A549 (cell line): ENCODE measurements around the gene GAL3ST1. TPM values are rescaled to one million over a fixed set of nuclear protein-coding genes. Genes with fewer than 3 reads are reported as not detected.
A peak's percentile ranks its signal among the peaks of the same experiment; 100 is the strongest.

Source experiments
- ATAC-seq, 2 experiments: fragments of 200-7000 bp in 1 of 2; fragments of >200 bp in 1 of 2; cut with Nextera tagmentation in 1 of 2; cut with Tn5 transposase in 1 of 2; 3 replicates each; pipeline versions ENCODE4 v1.8.0 to v1.9.1; 2018 to 2020; ENCODE audit warnings: mild to moderate bottlenecking in 1 of 2, moderate library complexity in 1 of 2
- CTCF ChIA-PET: fragments of 300-600 bp; sonication (Branson Sonifier 250); formaldehyde crosslinking; extraction: SDS; loops from one replicate; lab custom pipeline; 2021; ENCODE audit warnings: antibody characterized with exemption, inconsistent platforms; lab: Yijun Ruan, JAX
- POLR2A ChIA-PET: fragments of 350-600 bp; formaldehyde crosslinking; extraction: SDS; loops from one replicate; lab custom pipeline; 2021; ENCODE audit warnings: antibody characterized with exemption, inconsistent platforms; lab: Yijun Ruan, JAX
- DNase-seq, 2 experiments: peaks; one replicate each; pipeline versions ENCODE4 v3.0.0 to v3.0.0-alpha.2; 2011 to 2016; ENCODE audit warnings: low read depth in 1 of 2, low spot score in 1 of 2
- FAIRE-seq: peaks from 2 replicates; lab custom pipeline; 2011; peaks lifted over from hg19 to GRCh38; lab: Jason Lieb, UNC
- H3K27ac ChIP-seq, 2 experiments: fragments of >200 bp; sonication (Bioruptor Twin); formaldehyde crosslinking; 3 replicates each; pipeline ENCODE4 v1.5.1; 2016 to 2017
- H3K4me1 ChIP-seq: fragments of >200 bp; sonication (Bioruptor Twin); formaldehyde crosslinking; 3 replicates; pipeline ENCODE4 v1.6.1; 2016
- H3K4me2 ChIP-seq: fragments of >200 bp; sonication (Bioruptor Twin); formaldehyde crosslinking; 3 replicates; pipeline ENCODE4 v1.6.1; 2016
- H3K4me3 ChIP-seq: fragments of >200 bp; sonication (Bioruptor Twin); formaldehyde crosslinking; 3 replicates; pipeline ENCODE4 v1.5.1; 2016
- H3K9me3 ChIP-seq: fragments of >200 bp; sonication (Bioruptor Twin); formaldehyde crosslinking; 3 replicates; pipeline ENCODE4 v1.6.1; 2016
- CHD4 ChIP-seq: fragments of 200-600 bp; sonication (generic); IDR thresholded peaks from 2 replicates; pipeline ENCODE4 v1.6.1; 2016; ENCODE audit warnings: antibody characterized with exemption, mild to moderate bottlenecking, borderline replicate concordance
- FOXS1 ChIP-seq: fragments of 250-450 bp; sonication (Bioruptor Pico); IDR thresholded peaks from 2 replicates; pipeline ENCODE4 v1.5.0; 2020; ENCODE audit warnings: mild to moderate bottlenecking, moderate library complexity
- HDAC2 ChIP-seq: fragments of 200-600 bp; sonication (generic); IDR thresholded peaks from 2 replicates; pipeline ENCODE4 v1.6.1; 2016
- HOXA7 ChIP-seq: fragments of 250-450 bp; sonication (Bioruptor Pico); IDR thresholded peaks from 2 replicates; pipeline ENCODE4 v1.5.0; 2020; ENCODE audit warnings: mild to moderate bottlenecking, moderate library complexity
- HOXB5 ChIP-seq: fragments of 250-450 bp; sonication (Bioruptor Pico); IDR thresholded peaks from 2 replicates; pipeline ENCODE4 v1.5.0; 2020; ENCODE audit warnings: mild to moderate bottlenecking, moderate library complexity
- KDM5A ChIP-seq: fragments of 200-600 bp; sonication (generic); IDR thresholded peaks from 2 replicates; pipeline ENCODE4 v1.6.1; 2016; ENCODE audit warnings: antibody characterized with exemption, mild to moderate bottlenecking
- MAX ChIP-seq: IDR thresholded peaks from 2 replicates; pipeline ENCODE4 v1.6.1; 2012
- MAZ ChIP-seq: fragments of 150-350 bp; IDR thresholded peaks from 2 replicates; pipeline ENCODE4 v1.6.1; 2014; ENCODE audit warnings: antibody characterized with exemption, low read depth, low read length, borderline replicate concordance
- MYC ChIP-seq: IDR thresholded peaks from 2 replicates; pipeline ENCODE4 v1.6.1; 2012; ENCODE audit warnings: mild to moderate bottlenecking, inconsistent platforms, low read length, improper control_type of control experiment, borderline replicate concordance
- NFE2L2 ChIP-seq: fragments of 150-350 bp; conservative IDR thresholded peaks from 2 replicates; pipeline ENCODE4 v1.6.1; 2014; ENCODE audit warnings: low read length
- RAD21 ChIP-seq, 2 experiments: fragments of >200 bp in 1 of 2; sonication (Bioruptor Twin) in 1 of 2; formaldehyde crosslinking in 1 of 2; IDR thresholded peaks in 1 of 2; conservative IDR thresholded peaks in 1 of 2; 2 replicates in 1 of 2; 3 replicates in 1 of 2; pipeline ENCODE4 v1.6.1; 2012 to 2018; ENCODE audit warnings: inconsistent platforms in 1 of 2
- TFCP2L1 ChIP-seq: fragments of 250-450 bp; sonication (Bioruptor Pico); IDR thresholded peaks from 2 replicates; pipeline ENCODE4 v1.5.0; 2021; ENCODE audit warnings: mild to moderate bottlenecking
- TP53 ChIP-seq: fragments of 250-450 bp; sonication (Bioruptor Pico); IDR thresholded peaks from 2 replicates; pipeline ENCODE4 v1.5.0; 2021; ENCODE audit warnings: mild to moderate bottlenecking, moderate library complexity
- ZFP36 ChIP-seq: fragments of 450-650 bp; IDR thresholded peaks from 2 replicates; pipeline ENCODE4 v1.6.1; 2014; ENCODE audit warnings: borderline replicate concordance; ENCODE audit not compliant: partially characterized antibody
- WGBS: methylation state at CpG from one replicate; pipeline ENCODE4 v1.1.6; 2017; ENCODE audit errors: missing lambda C conversion rate; 5-methylcytosine and 5-hydroxymethylcytosine counted together
- polyA plus RNA-seq, 4 experiments: library from polyadenylated mRNA; depleted of rRNA in 3 of 4; stranded (reverse); fragments of >200 nt; fragmentation: RNase III in 1 of 4; extraction: RNeasy Plus Mini Kit Qiagen cat#74134 plus additional on column Dnase treatment in 1 of 4; gene quantifications; 2 replicates in 3 of 4; 3 replicates in 1 of 4; pipeline ENCODE4 v1.2.3, GENCODE V29; 2011 to 2017
- TF ChIP-seq, protein P1 (sequence below): fragments of >200 bp; sonication (Bioruptor Twin); formaldehyde crosslinking; IDR thresholded peaks from 3 replicates; pipeline ENCODE4 v1.6.1; 2016
- TF ChIP-seq, protein P2 (sequence below): fragments of >200 bp; sonication (Bioruptor Twin); formaldehyde crosslinking; IDR thresholded peaks from 3 replicates; pipeline ENCODE4 v1.5.1; 2016

The GAL3ST1 gene
- polyA plus RNA-seq, 2 of the 4 experiments (the other 2 are of a cell fraction), result 8.7 to 14.0 TPM

DNA sequence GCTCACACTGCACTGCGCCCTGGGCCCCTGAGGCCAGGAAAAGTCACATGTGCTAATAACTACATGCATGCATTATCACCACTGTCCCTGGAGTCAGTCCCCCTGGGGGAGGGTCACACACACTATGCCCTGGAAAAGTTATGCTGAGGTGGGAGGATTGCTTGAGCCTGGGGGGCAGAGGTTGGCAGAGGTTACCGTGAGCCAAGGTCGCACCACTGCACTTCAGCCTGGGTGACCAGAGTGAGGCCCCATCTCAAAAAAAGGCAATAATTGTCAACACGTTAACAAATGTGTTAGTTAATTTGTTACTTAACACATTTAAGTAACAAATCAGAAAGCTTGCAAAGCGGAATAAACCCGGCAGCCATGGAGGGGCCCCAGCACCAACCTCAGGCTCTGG lies 14.6 kb downstream of the GAL3ST1 start (continued):
- TF ChIP-seq KDM5A (no peak), HDAC2 (no peak)
- TF ChIP-seq, all 56 proteins: peak for 0

DNA sequence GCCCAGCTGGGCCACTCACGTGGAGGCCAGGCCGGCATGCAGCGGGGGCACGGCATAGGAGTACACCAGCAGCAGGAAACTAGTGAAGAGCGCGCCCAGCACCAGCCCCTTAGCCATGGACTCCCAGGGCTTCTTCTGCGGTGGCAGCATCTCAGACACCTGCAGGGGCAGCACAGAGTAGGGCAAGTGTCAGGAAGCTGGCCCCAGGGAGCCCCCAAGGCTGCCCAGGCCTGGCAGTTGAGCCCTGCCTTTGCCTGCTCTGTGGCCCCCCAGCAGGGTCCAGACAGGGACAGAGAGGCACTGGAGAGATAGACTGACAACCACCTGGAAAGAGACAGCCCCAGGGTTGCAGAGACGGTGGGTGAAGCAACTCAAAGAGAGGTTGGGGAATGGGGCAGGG lies 17.2 kb downstream of the GAL3ST1 start:
- Histone ChIP-seq H3K4me1 (peaks cover 26% of the 10 kb centered on the region), H3K4me3 (no peak overlapping the region), H3K27ac (0 out of 6 replicates have a peak overlapping the region, but pooled peaks of 1 of the 2 experiments have one; percentile 45), H3K9me3 (no peaks in the 10 kb centered on the region), H3K4me2 (no peak overlapping the region)
- ATAC-seq (peak; percentile 42 to 55; a peak in 3 of 6 replicates), FAIRE-seq (no peak), DNase-seq (no peak)
- ChIA-PET POLR2A (interaction anchor here (0.6 kb wide), 1 partner anchor 365 kb away, joined by 6 read pairs; no protein-coding TSS in a partner anchor), CTCF (interaction anchor here (0.6 to 0.9 kb wide), 4 partner anchors 11 to 269 kb away, joined by 3 to 6 read pairs (median 3); partner anchors contain the start of gene SEC14L6)
- WGBS, result 35% methylated on average over 1 of the region's 8 CpGs
- no peak for TF ChIP-seq HOXA7 (CRISPR knock-in tag)
- TF ChIP-seq MYC, result no peak
- TF ChIP-seq, protein P1, sequence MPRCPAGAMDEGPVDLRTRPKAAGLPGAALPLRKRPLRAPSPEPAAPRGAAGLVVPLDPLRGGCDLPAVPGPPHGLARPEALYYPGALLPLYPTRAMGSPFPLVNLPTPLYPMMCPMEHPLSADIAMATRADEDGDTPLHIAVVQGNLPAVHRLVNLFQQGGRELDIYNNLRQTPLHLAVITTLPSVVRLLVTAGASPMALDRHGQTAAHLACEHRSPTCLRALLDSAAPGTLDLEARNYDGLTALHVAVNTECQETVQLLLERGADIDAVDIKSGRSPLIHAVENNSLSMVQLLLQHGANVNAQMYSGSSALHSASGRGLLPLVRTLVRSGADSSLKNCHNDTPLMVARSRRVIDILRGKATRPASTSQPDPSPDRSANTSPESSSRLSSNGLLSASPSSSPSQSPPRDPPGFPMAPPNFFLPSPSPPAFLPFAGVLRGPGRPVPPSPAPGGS, result no peak
- TF ChIP-seq TFCP2L1, result no peak
- TF ChIP-seq MAZ, result no peak

DNA sequence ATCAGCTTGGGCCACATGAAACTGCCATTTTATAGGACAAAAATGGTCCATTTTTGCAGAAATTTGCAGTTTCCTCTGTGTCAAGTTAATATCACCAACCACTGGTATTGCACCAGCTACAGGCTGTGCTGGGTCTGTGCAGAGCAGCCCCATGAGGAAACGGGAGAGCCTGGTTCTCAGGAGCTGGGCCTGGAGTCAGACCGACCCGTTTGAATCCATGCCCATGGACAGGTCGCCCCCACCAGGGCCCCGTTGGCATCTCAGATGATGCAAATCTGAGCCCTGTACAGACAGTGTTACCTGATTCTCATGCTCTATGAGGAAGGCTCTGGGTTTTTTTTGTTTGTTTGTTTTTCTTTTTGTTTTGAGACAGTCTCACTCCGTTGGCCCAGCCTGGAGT lies 18.1 kb downstream of the GAL3ST1 start:
- DNase-seq (peak in 1 of 2 experiments; percentile 43), ATAC-seq (peak; percentile 54 to 78; a peak in 5 of 6 replicates), FAIRE-seq (no peak)
- no peak overlapping the region for H3K4me2 ChIP-seq
- H3K4me1 ChIP-seq, result peaks cover 17% of the 10 kb centered on the region
- H3K4me3 ChIP-seq, result no peak overlapping the region
- no peak for TF ChIP-seq NFE2L2
- no peak for TF ChIP-seq ZFP36
- TF ChIP-seq, protein P2, sequence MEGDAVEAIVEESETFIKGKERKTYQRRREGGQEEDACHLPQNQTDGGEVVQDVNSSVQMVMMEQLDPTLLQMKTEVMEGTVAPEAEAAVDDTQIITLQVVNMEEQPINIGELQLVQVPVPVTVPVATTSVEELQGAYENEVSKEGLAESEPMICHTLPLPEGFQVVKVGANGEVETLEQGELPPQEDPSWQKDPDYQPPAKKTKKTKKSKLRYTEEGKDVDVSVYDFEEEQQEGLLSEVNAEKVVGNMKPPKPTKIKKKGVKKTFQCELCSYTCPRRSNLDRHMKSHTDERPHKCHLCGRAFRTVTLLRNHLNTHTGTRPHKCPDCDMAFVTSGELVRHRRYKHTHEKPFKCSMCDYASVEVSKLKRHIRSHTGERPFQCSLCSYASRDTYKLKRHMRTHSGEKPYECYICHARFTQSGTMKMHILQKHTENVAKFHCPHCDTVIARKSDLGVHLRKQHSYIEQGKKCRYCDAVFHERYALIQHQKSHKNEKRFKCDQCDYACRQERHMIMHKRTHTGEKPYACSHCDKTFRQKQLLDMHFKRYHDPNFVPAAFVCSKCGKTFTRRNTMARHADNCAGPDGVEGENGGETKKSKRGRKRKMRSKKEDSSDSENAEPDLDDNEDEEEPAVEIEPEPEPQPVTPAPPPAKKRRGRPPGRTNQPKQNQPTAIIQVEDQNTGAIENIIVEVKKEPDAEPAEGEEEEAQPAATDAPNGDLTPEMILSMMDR, result 0 out of 3 replicates have a peak, but pooled peaks have one; percentile 7
- no peak for TF ChIP-seq HOXB5 (CRISPR knock-in tag)
- no peak for TF ChIP-seq CHD4
- TF ChIP-seq RAD21 (conservative IDR thresholded peaks at IDR 0.05 in 1 of 2, IDR thresholded peaks at IDR 0.05 in 1 of 2), result peak in 1 of 2 experiments; percentile 39; a peak in 3 of 5 replicates
- ChIA-PET POLR2A (no interaction called here), CTCF (interaction anchor here (0.7 to 1.8 kb wide), 5 partner anchors 10 to 268 kb away, joined by 3 to 5 read pairs (median 3); partner anchors contain the start of gene SEC14L6)
- WGBS, result 60% methylated on average over 6 of the region's 6 CpGs
- H3K9me3 ChIP-seq, result no peaks in the 10 kb centered on the region
- H3K27ac ChIP-seq, result no peak overlapping the region

DNA sequence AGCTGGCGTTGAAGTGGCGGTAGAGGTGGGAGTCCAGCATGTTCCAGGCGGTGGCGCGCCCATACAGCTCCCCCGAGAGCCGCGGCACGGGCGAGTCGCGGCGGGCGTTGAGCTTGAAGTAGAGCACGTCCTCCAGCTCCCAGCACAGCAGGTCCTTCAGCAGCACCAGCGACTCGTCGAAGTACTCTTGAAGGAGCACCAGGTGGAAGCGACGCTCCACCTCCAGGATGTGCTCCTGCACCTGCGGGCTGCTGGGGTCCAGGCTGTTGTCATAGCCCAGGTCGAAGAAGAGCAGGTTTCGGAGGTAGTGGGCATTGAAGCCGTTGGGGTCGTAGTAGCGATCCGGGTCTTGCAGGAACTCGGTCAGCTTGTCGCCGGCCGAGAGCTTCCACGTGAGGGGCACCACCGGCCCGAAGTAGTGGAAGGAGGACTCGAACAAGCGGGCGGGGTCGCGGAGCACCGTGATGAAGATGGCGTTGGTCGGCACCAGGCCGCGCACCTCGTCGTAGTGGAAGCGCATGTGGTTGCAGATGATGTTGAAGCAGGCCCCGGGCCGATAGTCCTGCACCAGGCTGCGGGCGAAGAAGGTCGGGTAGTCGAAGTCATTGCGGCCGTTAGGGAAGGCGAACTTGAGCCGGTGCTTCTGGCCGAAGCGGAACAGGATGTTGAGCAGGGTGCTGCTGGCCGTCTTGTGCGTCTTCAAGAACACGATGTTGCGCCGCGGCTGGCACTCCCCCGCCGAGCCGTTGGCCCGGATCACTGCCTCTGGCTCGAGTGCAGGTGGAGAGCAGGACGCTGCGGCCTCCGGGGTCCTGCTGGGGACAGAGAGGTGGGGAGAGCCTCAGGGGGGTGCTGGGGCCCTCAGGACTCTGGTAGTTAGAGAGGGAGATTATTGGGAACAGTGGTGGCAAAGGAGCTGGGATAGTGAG lies 18.9 kb downstream of the GAL3ST1 start:
- POLR2A ChIA-PET, result no interaction called here
- Histone ChIP-seq H3K4me2 (no peak overlapping the region), H3K9me3 (no peaks in the 10 kb centered on the region), H3K27ac (no peak overlapping the region), H3K4me1 (peaks cover 9% of the 10 kb centered on the region), H3K4me3 (no peak overlapping the region)
- CTCF ChIA-PET, result interaction anchor here (0.7 to 1.8 kb wide), 6 partner anchors 17 to 540 kb away, joined by 3 to 5 read pairs (median 3); no protein-coding TSS in a partner anchor
- WGBS, result 95% methylated on average over 72 of the region's 73 CpGs
- ATAC-seq, result peak in 1 of 2 experiments; percentile 33; a peak in 1 of 6 replicates
- no peak for DNase-seq
- no peak for FAIRE-seq
- TF ChIP-seq, protein P2, result no peak
- TF ChIP-seq FOXS1 (CRISPR knock-in tag) (no peak), MAX (no peak), TP53 (CRISPR knock-in tag) (no peak), RAD21 (conservative IDR thresholded peaks at IDR 0.05 in 1 of 2, IDR thresholded peaks at IDR 0.05 in 1 of 2) (peak in 1 of 2 experiments; percentile 22; a peak in 3 of 5 replicates)
- TF ChIP-seq, protein P1, result no peak
